ENCODE results near the gene NAA35.

NAA35 gene

DNA sequence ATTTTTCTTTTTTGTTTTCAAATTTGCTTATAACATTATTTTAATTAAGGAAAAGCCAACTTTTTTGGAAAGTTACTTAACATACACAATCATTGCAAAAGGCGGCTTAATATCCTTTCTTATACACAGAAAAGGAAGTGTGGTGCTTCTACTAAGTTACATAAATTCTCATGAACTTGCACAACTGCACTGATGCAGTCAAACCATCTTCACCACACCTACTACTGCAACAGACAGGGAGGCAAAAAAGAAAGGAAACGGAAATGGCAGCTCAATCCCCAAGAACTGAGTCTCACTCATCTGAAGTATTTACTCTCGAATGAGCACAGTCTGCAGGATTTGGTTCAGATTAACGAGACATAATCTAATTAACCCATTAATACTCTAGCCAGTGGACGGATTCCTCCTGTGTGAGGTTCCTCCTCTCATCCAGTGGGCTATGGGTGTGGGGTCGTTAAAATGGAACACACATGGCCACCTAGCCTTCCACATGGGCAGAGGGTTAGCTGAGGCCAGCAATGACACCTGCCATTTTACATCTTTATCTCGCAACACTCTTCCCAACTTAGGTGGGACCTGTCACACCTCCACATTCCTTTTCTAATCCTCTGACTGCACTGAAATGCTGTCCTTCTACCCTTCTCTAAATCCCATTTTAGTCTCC is 128.4 kb downstream of the NAA35 start:
- no peak for DNase-seq
